ENCODE results near the gene NR4A2.

The NR4A2 gene

DNA sequence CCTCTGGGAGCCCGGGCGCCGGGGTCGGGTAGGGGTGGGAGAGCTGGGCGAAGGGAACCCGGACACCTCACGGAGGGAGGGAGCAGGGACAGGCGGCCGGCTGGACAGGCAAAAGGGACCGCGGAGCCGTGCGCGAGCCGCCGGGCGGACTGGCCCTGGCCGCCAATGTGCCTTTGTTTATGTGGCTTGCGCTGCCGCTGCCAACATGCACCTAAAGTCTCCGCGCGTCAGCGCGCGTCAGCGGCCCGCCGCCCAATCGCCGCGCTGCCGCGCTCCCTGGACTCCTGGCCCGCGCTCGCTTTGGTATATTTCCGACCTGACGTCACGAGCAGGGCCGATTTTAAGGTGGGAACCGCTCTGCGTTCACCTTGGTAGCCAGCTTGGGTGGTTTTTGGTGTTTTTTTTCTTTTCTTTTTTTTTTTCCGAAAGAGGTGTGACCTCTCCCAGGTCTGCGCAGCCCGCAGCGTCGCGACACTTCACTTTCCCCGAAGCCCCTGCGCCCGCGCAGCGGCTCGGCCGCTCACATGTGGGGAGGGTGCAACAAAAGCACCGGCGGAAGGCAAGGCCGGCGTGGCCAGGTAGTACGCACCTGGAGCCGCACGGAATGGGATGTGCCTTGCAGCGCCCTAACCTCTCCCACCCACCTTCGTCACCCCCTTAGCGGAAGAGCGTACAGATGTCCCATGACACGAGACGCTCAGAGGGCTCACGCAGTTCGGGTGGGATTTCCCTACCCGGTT is at the start of gene NR4A2:
Gene NR4A2, minus strand, starts transcription at position 188 of the 740 bp plus-strand sequence. CDS start 2,535 bp downstream, outside the sequence.
- peak; percentile 81 for FAIRE-seq
- DNase-seq (ENCODE audit: insufficient read length, low spot score) = peak; percentile 67

DNA sequence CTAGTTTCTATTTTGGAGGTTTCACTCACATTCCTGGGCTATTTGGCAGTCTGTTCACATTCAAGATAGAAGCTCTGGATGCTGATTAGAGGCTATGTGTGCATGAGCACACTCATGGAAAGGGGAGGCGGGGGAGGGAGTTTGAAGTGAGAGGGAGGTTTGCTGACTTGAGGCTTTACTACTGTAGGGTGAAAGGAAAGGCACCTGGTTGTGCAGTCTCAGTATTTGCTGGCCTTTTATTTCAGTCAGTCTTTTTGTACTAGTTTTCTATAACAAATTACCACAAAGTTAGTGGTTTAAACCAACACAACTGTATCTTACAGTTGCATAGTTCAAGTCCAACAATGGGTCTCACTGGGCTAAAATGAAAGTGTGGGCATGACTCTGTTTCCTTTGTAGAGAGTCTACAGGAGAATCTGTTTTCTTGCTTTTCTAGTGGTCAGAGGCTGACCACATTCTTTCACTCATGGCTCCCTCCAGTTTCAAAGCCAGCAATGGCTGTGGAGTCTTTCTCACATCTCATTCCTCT is 47.7 kb upstream of the NR4A2 start:
- DNase-seq (ENCODE audit: insufficient read length, low spot score) (no peak), FAIRE-seq (peak; percentile 94)

DNA sequence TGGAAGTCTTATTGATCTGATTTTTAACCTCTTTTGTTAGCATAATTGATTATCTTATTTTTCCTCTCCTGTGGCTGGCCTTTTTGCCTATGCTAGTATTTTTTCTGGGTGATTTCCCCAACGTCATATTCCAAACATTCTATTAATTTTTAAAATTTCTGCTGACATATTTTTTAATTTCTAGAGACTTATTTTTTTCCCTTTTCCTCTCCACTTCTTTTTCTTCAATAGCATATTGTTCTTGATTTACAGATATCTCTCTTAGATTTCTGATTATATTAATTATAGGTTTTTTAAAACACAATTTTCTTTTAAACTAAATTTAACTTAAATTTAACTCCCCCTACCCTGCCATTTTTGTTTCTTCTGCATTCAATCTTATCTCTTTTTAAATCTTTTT is 47.2 kb upstream of the NR4A2 start:
- DNase-seq (ENCODE audit: insufficient read length, low spot score) = no peak
- FAIRE-seq = no peak

DNA sequence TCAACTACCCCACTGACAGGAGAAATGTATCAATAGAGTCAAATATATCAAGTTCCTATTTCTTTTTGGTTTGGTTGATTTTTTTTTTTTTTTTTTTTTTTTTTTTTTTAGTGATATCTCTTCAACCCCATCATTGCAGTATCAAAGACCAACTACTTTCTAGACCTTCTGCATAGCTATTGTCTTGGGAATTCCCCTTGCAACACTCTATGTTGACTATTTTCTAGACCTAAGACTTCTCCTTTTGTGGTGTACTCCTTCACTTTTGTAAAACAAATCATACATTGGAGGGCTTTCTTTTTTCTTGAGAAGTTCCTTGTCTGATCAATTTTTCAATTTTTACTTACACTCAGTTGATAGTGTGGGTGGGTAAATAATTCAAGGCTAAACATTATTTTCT is 46.5 kb upstream of the NR4A2 start:
- peak; percentile 63 for FAIRE-seq

DNA sequence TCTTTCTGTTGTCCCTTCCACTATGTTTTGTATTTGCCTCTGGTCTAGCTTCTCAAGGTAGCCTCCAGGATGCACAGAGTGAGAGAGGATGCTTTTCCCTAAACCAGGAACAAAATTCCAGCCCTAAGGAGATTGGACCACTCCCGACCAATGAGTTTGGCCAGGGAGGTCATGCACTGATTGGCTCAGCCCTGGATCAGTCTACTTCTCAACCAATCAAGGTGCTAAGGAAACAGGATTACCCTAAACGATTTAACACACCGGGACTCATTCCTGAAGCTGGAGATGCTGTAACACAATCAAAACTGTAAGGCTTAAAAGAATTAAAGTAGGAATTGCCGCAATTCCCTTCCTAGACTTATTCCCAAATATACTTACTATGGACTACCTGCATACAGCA is 34.2 kb upstream of the NR4A2 start:
- FAIRE-seq (no peak), DNase-seq (ENCODE audit: insufficient read length, low spot score) (no peak)

More for the DNA sequence above, 46.5 kb upstream of the NR4A2 start:
- no peak for DNase-seq (ENCODE audit: insufficient read length, low spot score)

DNA sequence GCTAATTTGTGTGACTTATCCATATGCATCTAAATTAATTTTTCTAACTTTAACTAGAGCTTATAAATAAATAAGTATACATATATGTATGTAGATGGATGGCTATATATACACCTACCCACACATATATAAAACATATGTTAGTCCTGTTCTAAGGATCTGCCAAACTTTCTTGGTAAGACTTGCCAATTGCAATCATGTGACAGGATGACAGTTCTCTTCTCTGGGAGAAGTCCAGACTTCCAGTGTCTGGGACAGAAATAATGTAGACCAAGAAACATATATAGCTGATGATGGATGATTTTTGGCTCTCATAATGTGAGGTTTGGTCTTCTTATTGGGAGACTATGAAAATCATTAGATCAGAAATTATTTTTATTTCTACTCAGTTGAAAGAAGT is 30.6 kb upstream of the NR4A2 start:
- no peak for FAIRE-seq

DNA sequence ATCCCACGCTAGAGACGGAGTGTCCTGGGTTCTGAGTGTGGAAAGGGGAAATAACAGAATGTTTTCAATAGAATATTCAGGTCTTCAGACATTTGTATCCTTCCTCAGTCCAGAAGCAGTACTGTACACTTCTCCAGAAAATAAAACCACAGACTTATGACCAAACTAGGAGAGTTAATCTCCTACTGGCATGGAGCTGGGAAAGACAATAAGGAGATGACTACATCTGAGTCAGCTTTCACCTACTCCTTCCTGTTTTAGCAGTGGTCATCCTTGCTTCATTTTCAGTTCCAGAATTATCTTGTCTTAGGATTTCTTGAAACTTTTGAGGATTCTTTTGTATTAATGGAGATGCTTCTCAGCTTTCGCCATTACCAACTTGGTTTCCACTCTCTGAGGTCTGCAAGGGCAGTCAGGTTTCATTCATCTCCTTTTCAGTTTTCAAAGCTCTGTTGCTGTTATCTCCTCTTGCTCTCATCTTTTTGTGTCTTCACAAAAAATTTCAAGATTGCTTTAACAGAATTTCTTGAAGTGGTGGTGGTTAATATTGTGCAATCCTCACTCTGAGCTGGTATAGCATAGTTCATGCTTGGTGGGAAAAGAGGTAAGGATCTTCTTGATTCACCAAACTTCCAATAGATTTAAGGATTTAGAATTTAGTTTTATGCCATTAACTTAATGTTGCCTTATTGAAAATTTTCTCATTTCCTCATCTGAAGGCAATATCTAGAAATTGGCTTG is 23.7 kb upstream of the NR4A2 start:
- FAIRE-seq (peak; percentile 44), DNase-seq (ENCODE audit: insufficient read length, low spot score) (no peak)

More for the DNA sequence above, 30.6 kb upstream of the NR4A2 start:
- DNase-seq (ENCODE audit: insufficient read length, low spot score) = no peak

DNA sequence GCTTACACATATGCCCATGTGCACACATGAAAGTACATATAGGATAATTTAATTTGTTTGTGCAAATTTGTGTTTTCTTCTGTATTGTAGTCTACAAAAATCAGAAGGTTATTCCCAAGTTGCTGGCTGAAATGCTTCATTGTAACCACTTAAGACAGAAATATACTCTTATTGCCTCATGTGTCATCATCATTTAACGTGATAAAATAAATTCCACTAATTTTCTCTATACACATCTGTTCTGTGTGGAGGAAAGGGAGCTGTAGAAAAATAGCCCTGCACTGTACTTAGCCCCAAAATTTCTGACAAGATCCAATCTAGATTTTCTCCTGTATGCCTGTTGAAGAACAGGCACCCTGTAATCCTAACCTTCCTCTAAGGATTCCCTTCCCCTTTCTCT is 20.4 kb upstream of the NR4A2 start:
- DNase-seq (ENCODE audit: insufficient read length, low spot score) = no peak
- FAIRE-seq = no peak

DNA sequence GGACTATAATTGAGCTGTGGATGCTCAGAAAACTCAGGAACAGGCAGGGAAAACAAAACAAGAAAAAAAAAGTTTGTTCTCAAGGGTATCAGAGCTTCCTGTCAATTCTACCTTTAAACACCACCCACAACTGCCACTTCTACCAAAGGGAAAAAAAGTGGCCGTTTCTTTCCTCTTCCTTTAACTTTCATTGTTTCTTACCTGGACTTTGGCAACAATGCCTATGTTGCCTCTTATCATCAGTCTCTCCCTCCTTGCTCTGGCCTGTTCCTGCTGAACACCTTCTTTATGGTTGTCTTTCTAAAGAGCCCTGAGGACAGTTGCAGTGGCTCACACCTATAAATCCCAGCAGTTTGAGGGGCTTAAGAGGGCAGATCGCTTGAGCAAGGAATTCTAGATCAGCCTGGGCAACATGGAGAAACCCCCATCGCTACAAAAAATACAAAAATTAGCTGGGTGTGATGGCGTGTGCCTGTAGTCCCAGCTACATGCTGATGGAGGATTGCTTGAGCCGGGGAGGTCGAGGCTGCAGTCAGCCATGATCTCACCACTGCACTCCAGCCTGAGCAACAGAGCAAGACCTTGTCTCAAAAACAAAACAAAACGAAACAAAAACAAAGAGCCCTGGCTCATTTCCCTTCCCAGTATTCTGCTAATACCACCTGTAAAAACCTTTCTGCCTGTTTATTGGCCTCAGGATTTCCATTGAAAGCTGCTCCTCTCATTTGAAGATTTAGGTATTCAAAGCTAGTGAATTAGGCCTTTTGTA is 18.0 kb upstream of the NR4A2 start:
- no peak for FAIRE-seq
- no peak for DNase-seq (ENCODE audit: insufficient read length, low spot score)

DNA sequence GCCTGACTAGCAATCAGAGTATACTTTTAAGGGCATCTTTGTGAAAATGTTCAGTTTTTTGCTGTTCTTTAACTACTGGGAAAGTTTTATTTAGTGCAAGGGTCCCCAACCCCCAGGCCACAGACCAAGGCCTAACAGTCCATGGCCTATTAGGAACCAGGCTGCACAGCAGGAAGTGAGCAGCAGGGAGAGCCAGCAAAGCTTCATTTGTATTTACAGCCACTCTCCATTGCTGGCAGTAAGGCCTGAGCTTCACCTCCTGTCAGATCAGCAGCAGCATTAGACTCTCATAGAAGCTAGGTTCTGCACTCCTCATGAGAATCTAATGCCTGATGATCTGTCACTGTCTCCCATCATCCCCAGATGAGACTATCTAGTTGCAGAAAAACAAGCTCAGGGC is 17.1 kb upstream of the NR4A2 start:
- DNase-seq (ENCODE audit: insufficient read length, low spot score) = no peak
- no peak for FAIRE-seq

DNA sequence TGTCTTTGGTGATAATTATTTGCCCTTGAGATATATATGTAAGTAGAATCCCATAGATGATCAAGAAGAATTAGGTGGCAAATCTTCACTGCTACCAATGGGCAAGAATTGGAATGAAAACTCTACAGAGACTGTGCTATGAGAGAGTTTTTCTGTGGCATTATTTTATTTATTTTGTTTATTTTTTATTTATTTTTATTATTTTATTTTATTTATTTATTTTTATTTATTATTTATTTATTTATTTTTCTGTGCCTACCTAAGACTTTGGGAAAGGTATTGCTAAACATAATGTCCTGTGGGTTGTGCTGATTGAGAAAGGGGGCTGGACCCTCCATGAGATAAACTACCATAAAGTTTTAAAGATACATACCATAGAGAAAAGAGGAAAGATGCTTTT is 16.6 kb upstream of the NR4A2 start:
- DNase-seq (ENCODE audit: insufficient read length, low spot score) = no peak
- no peak for FAIRE-seq

DNA sequence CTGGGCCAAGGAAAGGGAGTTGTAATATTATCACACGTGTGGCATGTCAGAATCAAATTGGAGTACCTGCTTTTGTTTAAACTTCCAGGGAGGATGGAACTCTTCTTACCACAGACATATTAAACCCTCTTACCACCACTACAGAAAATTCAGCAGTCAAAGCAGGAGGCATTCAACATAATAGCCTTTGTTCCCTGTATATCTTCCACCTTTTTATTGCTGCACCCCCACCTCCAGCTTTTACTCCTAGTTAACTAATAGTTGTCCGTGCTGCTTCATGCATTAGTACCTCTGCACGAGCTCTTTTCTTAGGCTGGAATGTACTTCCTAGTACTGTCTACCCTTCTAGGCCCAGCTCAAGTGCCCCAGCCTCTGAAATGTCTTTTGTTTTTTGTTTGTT is 14.9 kb upstream of the NR4A2 start:
- DNase-seq (ENCODE audit: insufficient read length, low spot score) (no peak), FAIRE-seq (no peak)

DNA sequence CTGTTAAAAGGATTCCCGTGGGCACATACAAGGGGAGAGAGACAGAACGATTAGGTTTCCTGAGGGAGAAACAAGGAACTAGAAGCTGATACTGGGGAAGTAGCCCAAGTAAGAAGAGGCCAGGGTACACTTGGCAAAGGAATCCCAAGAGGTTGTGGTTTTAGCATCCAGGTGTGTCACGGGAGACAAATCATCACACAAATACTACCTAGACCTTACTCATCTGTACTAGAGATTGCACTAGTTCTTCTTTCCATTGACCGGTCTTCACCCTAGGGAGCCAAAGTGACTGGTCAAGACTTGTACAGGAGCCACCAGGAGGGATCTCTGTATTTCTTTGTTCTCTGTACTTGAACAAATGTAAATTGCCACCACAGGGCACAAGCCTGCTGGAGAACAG is 14.2 kb upstream of the NR4A2 start:
- FAIRE-seq (no peak), DNase-seq (ENCODE audit: insufficient read length, low spot score) (no peak)

DNA sequence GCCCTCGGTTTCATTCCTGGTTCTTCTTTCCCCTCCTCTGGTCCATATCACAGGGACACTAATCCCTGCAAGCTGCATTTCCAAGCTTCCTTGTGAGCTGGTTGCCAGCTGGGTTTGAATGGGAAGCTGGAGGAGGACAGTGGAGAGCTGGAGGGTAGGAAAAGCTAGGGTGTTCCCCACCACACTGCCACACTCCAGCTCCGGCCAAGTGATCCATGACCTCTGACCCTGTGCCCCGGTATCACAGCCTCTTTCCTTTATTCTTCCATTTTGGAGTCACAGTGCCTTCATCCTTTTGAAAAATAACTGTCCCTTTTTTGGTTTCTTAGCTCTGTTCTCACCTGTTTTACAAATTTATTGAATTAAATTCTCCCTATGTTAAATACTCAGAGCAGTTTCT is 13.1 kb upstream of the NR4A2 start:
- DNase-seq (ENCODE audit: insufficient read length, low spot score) (no peak), FAIRE-seq (no peak)

DNA sequence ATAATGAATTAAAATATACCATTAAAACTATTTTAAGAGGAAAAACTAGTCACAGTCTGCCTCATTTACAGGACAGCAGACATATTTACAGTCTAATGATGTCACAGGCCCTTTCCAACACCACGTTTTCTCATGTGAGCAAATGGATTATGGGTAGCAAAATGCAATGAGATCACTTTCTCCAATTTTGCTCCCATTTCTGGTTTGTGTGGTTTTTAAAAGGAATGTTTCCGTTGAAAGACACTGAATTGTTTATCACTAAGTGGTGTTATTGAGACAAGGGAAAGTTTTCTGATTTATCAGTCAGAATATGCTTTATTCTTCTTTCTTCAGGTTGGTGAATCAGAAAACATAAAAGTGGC is 11.4 kb upstream of the NR4A2 start:
- no peak for DNase-seq (ENCODE audit: insufficient read length, low spot score)
- FAIRE-seq = no peak

DNA sequence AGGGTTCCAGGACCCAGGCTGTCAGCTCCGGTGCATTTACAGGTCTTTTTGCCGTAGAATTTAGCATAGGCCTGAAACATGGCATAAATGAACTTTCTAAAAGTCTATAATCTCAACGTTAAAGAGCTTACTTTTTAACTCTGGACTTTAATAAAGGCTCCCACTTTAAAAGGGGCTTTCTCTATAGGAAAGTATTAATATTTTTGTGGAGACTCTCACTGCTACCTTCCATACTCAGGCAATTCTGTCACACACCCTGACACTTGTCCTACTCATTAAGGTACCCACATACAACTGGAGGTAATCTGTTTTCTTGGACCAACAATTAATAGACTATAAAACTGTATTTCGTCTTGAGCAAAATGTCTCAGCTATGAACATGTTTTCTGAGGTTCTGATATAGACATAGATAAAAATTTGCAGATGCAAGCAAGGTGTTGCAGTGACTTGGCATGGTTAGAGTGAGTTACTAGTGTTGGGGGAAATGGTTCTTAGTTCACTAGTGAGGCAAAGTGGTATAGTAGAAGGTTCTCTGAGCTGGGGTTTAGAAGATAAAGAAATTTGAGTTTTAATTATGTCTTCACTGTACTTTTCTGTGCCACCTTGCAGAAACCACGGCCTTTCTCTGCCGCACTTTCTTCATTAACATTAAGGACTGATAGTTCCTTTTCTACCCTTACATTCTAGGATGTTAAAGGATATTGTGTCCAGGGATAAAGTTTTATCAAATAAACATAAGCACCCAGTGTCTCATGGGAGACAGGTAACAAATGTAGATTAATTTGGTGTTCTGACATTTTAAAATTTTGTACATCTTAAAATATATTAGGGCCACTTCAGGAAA is 10.8 kb upstream of the NR4A2 start:
- no peak for DNase-seq (ENCODE audit: insufficient read length, low spot score)
- peak; percentile 80 for FAIRE-seq

DNA sequence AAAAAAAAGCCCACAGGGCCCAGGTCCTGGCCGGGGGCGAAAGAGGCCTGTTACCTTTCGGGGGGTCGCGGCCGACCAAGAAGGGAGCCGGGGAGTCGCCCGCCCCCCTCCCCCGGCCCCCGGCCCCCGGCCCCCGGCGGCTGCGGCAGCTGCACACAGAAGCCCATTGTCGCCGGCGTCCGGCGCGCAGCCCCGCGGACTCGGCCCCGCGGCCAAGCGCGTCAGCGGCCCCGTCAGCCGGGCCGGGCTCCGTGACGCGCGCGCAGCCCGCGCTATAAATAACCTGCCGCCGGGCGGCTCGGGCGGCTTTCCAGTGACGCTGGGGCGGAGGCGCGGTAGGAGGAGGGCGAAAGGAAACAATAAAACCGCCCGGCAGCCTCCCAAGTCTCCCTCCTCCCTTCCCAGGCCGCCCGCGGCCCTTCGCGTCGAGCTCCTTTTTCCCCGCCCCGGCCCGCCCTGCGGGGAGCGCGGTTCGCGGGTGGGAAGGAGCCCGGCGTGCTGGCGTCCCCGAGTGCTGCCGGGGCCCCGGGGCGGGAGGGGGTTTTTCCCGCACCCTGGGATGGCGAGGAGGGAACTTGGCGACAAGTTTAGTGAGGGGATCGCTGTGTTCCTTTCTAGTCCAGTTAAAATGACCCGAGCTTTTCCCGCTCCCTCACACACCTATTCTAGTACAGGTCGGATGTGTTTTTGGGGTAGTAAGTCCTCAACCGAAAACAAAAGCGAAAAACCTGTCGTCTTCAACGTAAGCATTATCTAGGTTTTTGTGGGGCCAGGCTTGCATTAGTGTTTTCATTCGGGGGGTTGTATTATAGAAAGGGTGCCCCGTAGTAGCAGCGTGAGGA is 10.0 kb upstream of the NR4A2 start:
- DNase-seq (ENCODE audit: insufficient read length, low spot score) (no peak), FAIRE-seq (peak; percentile 92)

DNA sequence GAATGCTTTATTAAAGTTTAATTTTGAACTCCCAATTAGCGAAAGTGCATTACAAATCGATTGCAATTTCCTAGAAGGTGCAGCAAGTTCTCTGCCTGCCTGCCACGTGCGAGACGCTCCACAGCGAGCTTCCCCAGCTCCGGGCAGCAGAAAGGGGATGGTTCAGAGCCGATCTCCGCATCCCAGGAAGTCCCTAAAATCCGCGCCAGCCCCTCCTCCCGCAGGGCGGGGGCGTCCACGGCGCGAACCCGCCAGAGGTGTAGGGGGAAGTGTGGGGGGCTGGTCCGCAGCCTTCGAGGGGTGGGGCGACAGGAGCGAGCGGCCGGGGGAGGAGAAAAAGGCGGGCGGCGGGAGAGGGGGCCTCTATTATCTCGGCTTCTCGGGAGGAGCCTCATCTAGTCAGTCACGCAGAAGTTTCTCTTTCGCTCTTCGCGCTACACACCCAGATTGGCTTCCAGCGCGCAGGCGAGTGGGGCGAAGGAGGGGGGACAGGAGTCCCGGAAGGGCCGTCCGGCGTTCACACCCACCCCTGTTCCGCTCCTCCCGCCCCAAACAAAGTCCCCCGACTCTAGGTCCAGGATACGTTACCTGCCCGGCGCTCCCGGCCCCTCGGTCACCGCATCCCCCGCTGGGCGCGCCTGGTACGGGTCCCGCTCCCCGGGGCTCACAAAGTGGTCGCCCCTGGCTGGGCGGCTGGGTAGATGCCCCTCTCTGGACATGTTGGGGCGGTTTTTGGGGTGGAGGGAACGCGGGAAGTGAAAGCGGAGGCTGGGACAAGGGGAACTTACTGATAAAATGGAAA is 9.1 kb upstream of the NR4A2 start:
- DNase-seq (ENCODE audit: insufficient read length, low spot score) = peak; percentile 78
- FAIRE-seq = no peak

Data from GM19239 (cell line).